Neural progenitor cell (in vitro differentiated cells): Measurements from ENCODE around the gene BBS7.

Source experiments
- CTCF ChIP-seq: fragments of 200-600 bp; sonication (generic); IDR thresholded peaks from 2 replicates; pipeline ENCODE4 v1.5.1; 2017; ENCODE audit warnings: antibody characterized with exemption, mild to moderate bottlenecking
- EZH2 ChIP-seq: fragments of 200-600 bp; sonication (generic); IDR thresholded peaks from 2 replicates; pipeline ENCODE4 v1.6.1; 2017; ENCODE audit warnings: antibody characterized with exemption, mild to moderate bottlenecking, moderate library complexity

GRCh38 chr4:121811122-121811521, 59.2 kb downstream of the BBS7 start:
- TF ChIP-seq CTCF, result no peak
- no peak for TF ChIP-seq EZH2
